T-cell (primary cell): ENCODE results near the gene AP1G2. TPM values are rescaled to one million over a fixed set of nuclear protein-coding genes. Genes with fewer than 3 reads are reported as not detected.
A peak's percentile ranks its signal among the peaks of the same experiment; 100 is the strongest.
"Not testable (repeated sequence)": the region's sequence is repeated elsewhere in the genome, so short reads cannot be mapped to it uniquely, and the experiment has no call there.

Experiments used
- ATAC-seq, 4 experiments: fragments of 200-7000 bp in 3 of 4; fragments of 150-1000 bp in 1 of 4; cut with Tn5 transposase; replicated peaks in 1 of 4; 1 replicate in 3 of 4; 2 replicates in 1 of 4; pipeline ENCODE4 v1.10.0; 2021; ENCODE audit warnings: moderate library complexity in 3 of 4, mild to moderate bottlenecking in 2 of 4, moderate number of reproducible peaks in 1 of 4
- CTCF ChIA-PET, 2 donors: fragments of 300-600 bp; sonication (Branson Sonifier 250); formaldehyde crosslinking; loops; one replicate each; lab custom pipeline; 2022; ENCODE audit warnings: antibody characterized with exemption in 2 of 2; lab: Charles Lee
- POLR2A ChIA-PET, 2 donors: fragments of 300-600 bp; sonication (Branson Sonifier 250); formaldehyde crosslinking; loops; one replicate each; lab custom pipeline; 2022; ENCODE audit warnings: antibody characterized with exemption in 2 of 2; lab: Charles Lee
- DNase-seq, 35 experiments: peaks; one replicate each; pipeline versions ENCODE4 v3.0.0 to v3.0.0-alpha.2; 2013 to 2023
- H3K27ac ChIP-seq: one replicate; pipeline ENCODE4 v1.5.1; 2013; ENCODE audit warnings: low read length
- H3K27me3 ChIP-seq, 2 experiments: replicated peaks in 1 of 2; 1 replicate in 1 of 2; 2 replicates in 1 of 2; pipeline versions ENCODE4 v1.6.1 to v1.7.0; 2013; ENCODE audit warnings: low read length in 1 of 2, mixed read lengths in 1 of 2; ENCODE audit not compliant: control insufficient read depth in 2 of 2, insufficient read depth in 2 of 2; ENCODE audit errors: extremely low read depth in 1 of 2
- H3K36me3 ChIP-seq, 2 donors: 1 replicate in 1 of 2; 2 replicates in 1 of 2; pipeline versions ENCODE4 v1.6.1 to v1.7.0; 2013; ENCODE audit warnings: low read length in 1 of 2; ENCODE audit not compliant: control insufficient read depth in 2 of 2, insufficient read depth in 1 of 2; ENCODE audit errors: extremely low read depth in 1 of 2
- H3K4me1 ChIP-seq, 2 experiments: 1 replicate in 1 of 2; 2 replicates in 1 of 2; pipeline versions ENCODE4 v1.6.1 to v1.7.0; 2013; ENCODE audit warnings: low read length in 2 of 2, mixed read lengths in 1 of 2; ENCODE audit not compliant: insufficient read depth in 2 of 2, control insufficient read depth in 1 of 2; ENCODE audit errors: extremely low read depth in 1 of 2
- H3K4me3 ChIP-seq, 2 donors: 1 replicate in 1 of 2; 2 replicates in 1 of 2; pipeline versions ENCODE4 v1.5.1 to v1.7.0; 2013; ENCODE audit warnings: mild to moderate bottlenecking in 2 of 2, low read length in 1 of 2, moderate library complexity in 1 of 2; ENCODE audit not compliant: control insufficient read depth in 1 of 2; ENCODE audit errors: extremely low read depth in 1 of 2
- H3K9me3 ChIP-seq: 2 replicates; pipeline ENCODE4 v1.7.0; 2013
- H3K27ac Mint-ChIP-seq, 2 donors: one replicate each; pipeline ENCODE4 v1.8.0; 2020 to 2021; ENCODE audit warnings: mild to moderate bottlenecking in 2 of 2, mixed read lengths in 2 of 2
- H3K27me3 Mint-ChIP-seq, 2 donors: one replicate each; pipeline ENCODE4 v1.8.0; 2021 to 2022; ENCODE audit warnings: mixed read lengths in 2 of 2
- H3K36me3 Mint-ChIP-seq: one replicate; pipeline ENCODE4 v1.8.0; 2021; ENCODE audit warnings: mixed read lengths
- H3K4me1 Mint-ChIP-seq, 3 donors: one replicate each; pipeline ENCODE4 v1.8.0; 2020 to 2022; ENCODE audit warnings: mixed read lengths in 3 of 3, mild to moderate bottlenecking in 1 of 3
- H3K4me3 Mint-ChIP-seq, 3 donors: one replicate each; pipeline ENCODE4 v1.8.0; 2020 to 2022; ENCODE audit warnings: mild to moderate bottlenecking in 3 of 3, mixed read lengths in 3 of 3, moderate library complexity in 3 of 3
- H3K9me3 Mint-ChIP-seq, 3 donors: one replicate each; pipeline ENCODE4 v1.8.0; 2020 to 2022; ENCODE audit warnings: mixed read lengths in 3 of 3
- WGBS: methylation state at CpG from one replicate; pipeline ENCODE4 v1.1.5; 2013; ENCODE audit warnings: missing lambda C conversion rate; ENCODE audit not compliant: insufficient coverage; 5-methylcytosine and 5-hydroxymethylcytosine counted together
- total RNA-seq, 35 experiments: library from RNA in 6 of 35; stranded (reverse) in 6 of 35; fragments of 120-200 nt in 1 of 35; gene quantifications; one replicate each; pipeline versions ENCODE4 v1.2.1 to v1.2.4 and lab custom pipeline; 2013 to 2026

AP1G2 gene
- total RNA-seq, 5 donors from 2014 or later (not counting 1 experiment from before 2014, with no cell fraction given) = 321 to 526 (median 484) TPM

DNA sequence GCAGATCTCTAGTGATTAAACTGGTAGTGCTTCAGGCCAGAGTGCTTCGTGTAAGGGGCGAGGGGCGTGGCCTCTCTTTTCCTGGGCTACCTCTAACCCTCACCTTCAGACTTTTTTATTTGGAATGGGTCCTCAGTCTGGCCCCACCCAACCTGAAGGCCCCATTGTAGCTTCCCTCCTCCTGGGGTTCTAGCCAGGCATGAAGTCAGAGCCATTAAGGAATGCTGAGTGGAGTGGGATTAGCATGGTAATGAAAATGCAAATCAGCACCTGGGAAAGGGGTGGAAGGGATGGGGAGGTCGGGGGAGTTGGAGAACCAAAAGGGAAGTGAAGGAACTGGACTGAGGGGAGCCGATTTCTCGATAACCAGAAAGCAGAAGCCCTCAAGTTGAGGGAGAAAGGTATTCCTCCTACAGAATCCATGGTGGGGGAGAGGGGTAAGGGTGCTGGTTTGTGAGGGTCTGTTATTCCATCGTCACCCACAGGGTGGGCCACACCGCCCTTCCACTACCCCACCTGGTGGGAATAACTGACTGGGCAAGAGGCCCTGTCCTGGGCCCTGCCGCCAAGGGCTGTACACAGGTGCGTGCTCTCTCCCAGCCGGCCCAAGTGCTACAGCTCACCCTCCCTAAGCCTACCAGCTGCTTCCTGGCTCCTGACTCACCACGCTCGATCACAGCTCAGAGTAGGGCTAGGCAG, 30.1 kb downstream of the AP1G2 start:
- ChIA-PET CTCF (interaction anchor here in 1 of 2 donors (0.6 to 2.2 kb wide), 4 partner anchors 22 to 278 kb away, joined by 3 to 11 read pairs (median 3); no protein-coding TSS in a partner anchor), POLR2A (no interaction called here)
- Mint-ChIP-seq H3K4me1 (no peaks in the 10 kb centered on the region), H3K9me3 (no peaks in the 10 kb centered on the region), H3K27me3 (peaks cover 0 to 6% of the 10 kb centered on the region in 2 donors), H3K4me3 (no peak overlapping the region), H3K36me3 (no peaks in the 10 kb centered on the region), H3K27ac (peak overlapping the region in 1 of 2 donors; percentile 20)
- H3K4me3 ChIP-seq = no peak overlapping the region
- DNase-seq (no peak), ATAC-seq (no peak)
- H3K36me3 ChIP-seq = no peaks in the 10 kb centered on the region
- no peaks in the 10 kb centered on the region for H3K9me3 ChIP-seq
- WGBS = 16% methylated on average over 6 of the region's 13 CpGs
- H3K4me1 ChIP-seq = peaks cover 0 to 3% of the 10 kb centered on the region in 2 experiments
- H3K27me3 ChIP-seq = peaks cover 0 to 7% of the 10 kb centered on the region in 2 experiments
- H3K27ac ChIP-seq = no peak overlapping the region

DNA sequence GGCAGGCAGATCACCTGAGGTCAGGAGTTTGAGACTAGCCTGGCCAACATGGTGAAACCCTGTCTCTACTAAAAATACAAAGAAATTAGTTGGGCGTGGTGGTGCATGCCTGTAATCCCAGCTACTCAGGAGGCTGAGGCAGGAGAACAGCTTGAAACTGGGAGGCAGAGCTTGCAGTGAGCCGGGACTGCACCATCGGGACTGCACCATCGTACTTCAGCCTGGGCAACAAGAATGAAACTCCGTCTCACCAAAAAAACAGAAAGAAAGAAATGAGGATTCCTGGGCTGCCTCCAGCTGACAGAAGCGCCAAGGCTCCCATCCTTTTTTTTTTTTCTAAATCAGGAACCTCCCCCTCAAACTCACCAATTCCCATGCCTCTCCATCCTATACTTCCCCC, 30.7 kb downstream of the AP1G2 start:
- H3K27me3 Mint-ChIP-seq, H3K9me3 Mint-ChIP-seq, H3K36me3 Mint-ChIP-seq, H3K4me1 Mint-ChIP-seq, H3K27me3 ChIP-seq, H3K9me3 ChIP-seq, H3K36me3 ChIP-seq, DNase-seq, H3K4me3 Mint-ChIP-seq, H3K4me1 ChIP-seq, ATAC-seq, H3K4me3 ChIP-seq, POLR2A ChIA-PET, H3K27ac ChIP-seq, H3K27ac Mint-ChIP-seq: not testable (repeated sequence)
- CTCF ChIA-PET = interaction anchor here in 1 of 2 donors (0.7 kb wide), 2 partner anchors 58 to 277 kb away, joined by 3 to 5 read pairs; no protein-coding TSS in a partner anchor
- WGBS = 93% methylated on average over 5 of the region's 6 CpGs

- DNase-seq = no peak
- no CpG with 5 or more reads among the region's 2 CpGs for WGBS
- no peak for ATAC-seq
- H3K4me1 ChIP-seq = peaks cover 0 to 3% of the 10 kb centered on the region in 2 experiments
- H3K4me3 Mint-ChIP-seq = no peak overlapping the region
- H3K9me3 ChIP-seq = no peaks in the 10 kb centered on the region
- H3K27ac Mint-ChIP-seq = no peak overlapping the region
- peaks cover 0 to 7% of the 10 kb centered on the region in 2 experiments for H3K27me3 ChIP-seq
- no peaks in the 10 kb centered on the region for H3K9me3 Mint-ChIP-seq
- CTCF ChIA-PET = interaction anchor here in 1 of 2 donors (0.7 kb wide), 1 partner anchor 58 kb away, joined by 5 read pairs; no protein-coding TSS in a partner anchor
- POLR2A ChIA-PET = no interaction called here
- peaks cover 0 to 6% of the 10 kb centered on the region in 2 donors for H3K27me3 Mint-ChIP-seq
- no peak overlapping the region for H3K27ac ChIP-seq
- no peaks in the 10 kb centered on the region for H3K4me1 Mint-ChIP-seq
- H3K36me3 Mint-ChIP-seq = no peaks in the 10 kb centered on the region
- no peak overlapping the region for H3K4me3 ChIP-seq
- H3K36me3 ChIP-seq = no peaks in the 10 kb centered on the region
Measured at GRCh38 chr14:23536494-23536893, 31.1 kb downstream of the AP1G2 start.

DNA sequence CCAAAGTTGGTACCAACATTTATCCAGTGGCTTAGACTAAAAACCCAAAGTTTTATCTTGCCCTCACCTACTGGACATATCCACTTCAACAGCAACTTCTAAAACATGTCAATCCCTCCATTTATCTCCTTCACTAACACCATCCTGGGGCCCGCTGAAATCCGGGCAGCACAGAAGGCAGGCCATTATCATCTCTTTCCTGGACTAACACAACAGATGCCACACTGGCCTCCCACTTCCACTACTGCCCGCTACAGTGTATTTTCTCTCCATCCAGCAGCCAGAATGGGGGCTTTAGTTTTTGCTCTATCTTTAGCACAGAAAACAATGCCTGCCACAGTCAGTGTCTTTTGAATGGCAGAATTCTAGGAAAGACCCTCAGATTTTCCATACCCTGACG, 31.6 kb downstream of the AP1G2 start:
- ATAC-seq (no peak), DNase-seq (no peak)
- no peaks in the 10 kb centered on the region for H3K9me3 ChIP-seq
- CTCF ChIA-PET = no interaction called here
- H3K4me3 ChIP-seq = no peak overlapping the region
- peaks cover 2 to 3% of the 10 kb centered on the region in 2 experiments for H3K4me1 ChIP-seq
- H3K27me3 ChIP-seq = peaks cover 0 to 7% of the 10 kb centered on the region in 2 experiments
- no peaks in the 10 kb centered on the region for H3K36me3 ChIP-seq
- 78% methylated on average over 3 of the region's 4 CpGs for WGBS
- Mint-ChIP-seq H3K36me3 (no peaks in the 10 kb centered on the region), H3K9me3 (no peaks in the 10 kb centered on the region), H3K4me1 (peaks cover 0 to 2% (median 0%) of the 10 kb centered on the region in 3 donors), H3K27me3 (peaks cover 0 to 6% of the 10 kb centered on the region in 2 donors), H3K27ac (no peak overlapping the region), H3K4me3 (no peak overlapping the region)
- POLR2A ChIA-PET = no interaction called here
- H3K27ac ChIP-seq = no peak overlapping the region

- Mint-ChIP-seq H3K27me3 (no peaks in the 10 kb centered on the region), H3K4me1 (peaks cover 0 to 5% (median 4%) of the 10 kb centered on the region in 3 donors), H3K27ac (no peak overlapping the region), H3K4me3 (no peak overlapping the region), H3K9me3 (no peaks in the 10 kb centered on the region), H3K36me3 (no peaks in the 10 kb centered on the region)
- H3K4me3 ChIP-seq = no peak overlapping the region
- no peaks in the 10 kb centered on the region for H3K9me3 ChIP-seq
- ATAC-seq (no peak), DNase-seq (no peak)
- POLR2A ChIA-PET = interaction anchor here in 1 of 2 donors (0.6 kb wide), 1 partner anchor 247 kb away, joined by 4 read pairs; no protein-coding TSS in a partner anchor
- H3K4me1 ChIP-seq = peaks cover 0 to 4% of the 10 kb centered on the region in 2 experiments
- H3K27me3 ChIP-seq = peaks cover 0 to 3% of the 10 kb centered on the region in 2 experiments
- no peaks in the 10 kb centered on the region for H3K36me3 ChIP-seq
- 85% methylated on average over 13 of the region's 16 CpGs for WGBS
- H3K27ac ChIP-seq = no peak overlapping the region
- CTCF ChIA-PET = interaction anchor here (0.9 kb wide), 2 partner anchors 9 to 18 kb away, joined by 4 to 6 read pairs; partner anchors contain the start of gene ZFHX2 (in 1 of the 2)
Measured at GRCh38 chr14:23533652-23534435, 33.7 kb downstream of the AP1G2 start.

- Mint-ChIP-seq H3K4me3 (no peak overlapping the region), H3K27me3 (no peaks in the 10 kb centered on the region), H3K36me3 (no peaks in the 10 kb centered on the region), H3K27ac (no peak overlapping the region), H3K4me1 (peaks cover 0 to 5% (median 4%) of the 10 kb centered on the region in 3 donors), H3K9me3 (no peaks in the 10 kb centered on the region)
- ATAC-seq (no peak), DNase-seq (no peak)
- peaks cover 0 to 3% of the 10 kb centered on the region in 2 experiments for H3K27me3 ChIP-seq
- no peaks in the 10 kb centered on the region for H3K36me3 ChIP-seq
- H3K4me1 ChIP-seq = peaks cover 0 to 4% of the 10 kb centered on the region in 2 experiments
- 97% methylated on average over 6 of the region's 7 CpGs for WGBS
- ChIA-PET CTCF (interaction anchor here (0.6 to 0.9 kb wide), 2 partner anchors 10 to 58 kb away, joined by 3 to 4 read pairs; no protein-coding TSS in a partner anchor), POLR2A (interaction anchor here in 1 of 2 donors (0.7 kb wide), 1 partner anchor 10 kb away, joined by 6 read pairs; no protein-coding TSS in a partner anchor)
- H3K27ac ChIP-seq = no peak overlapping the region
- H3K9me3 ChIP-seq = no peaks in the 10 kb centered on the region
- H3K4me3 ChIP-seq = no peak overlapping the region
Measured at GRCh38 chr14:23532658-23533057, 34.9 kb downstream of the AP1G2 start.
